ENCODE measurements around the gene GRAMD2A. TPM values are rescaled to one million over a fixed set of nuclear protein-coding genes. Genes with fewer than 3 reads are reported as not detected.

GRAMD2A gene
- total RNA-seq, 1 donor from 2014 or later = not detected

DNA sequence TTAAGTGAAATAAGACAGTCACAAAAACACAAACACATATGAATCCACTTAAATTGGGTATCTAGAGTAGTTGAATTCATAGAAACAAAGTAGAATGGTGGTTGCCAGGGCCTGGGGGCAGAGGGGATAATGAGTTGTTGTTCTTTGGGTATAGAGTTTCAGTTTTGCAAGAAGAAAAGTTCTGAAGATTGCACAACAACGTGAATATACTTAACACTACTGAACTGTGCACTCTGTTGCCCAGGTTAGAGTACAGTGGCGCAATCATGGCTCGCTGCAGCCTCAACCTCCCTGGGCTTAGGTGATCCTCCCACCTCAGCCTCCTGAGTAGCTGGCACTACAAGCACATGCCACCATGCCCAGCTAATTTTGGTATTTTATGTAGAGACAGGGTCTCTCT, 14.9 kb downstream of the GRAMD2A start:
- no peaks in the 10 kb centered on the region for H3K9me3 Mint-ChIP-seq (ENCODE audit: unreplicated experiment)
- peaks cover 5% of the 10 kb centered on the region for H3K27me3 Mint-ChIP-seq (ENCODE audit: unreplicated experiment)
- no peaks in the 10 kb centered on the region for H3K36me3 Mint-ChIP-seq (ENCODE audit: unreplicated experiment)
- no peak overlapping the region for H3K27ac Mint-ChIP-seq (ENCODE audit: unreplicated experiment)
- DNase-seq = no peak
- no peaks in the 10 kb centered on the region for H3K4me1 Mint-ChIP-seq (ENCODE audit: low read depth, unreplicated experiment)
- no peak overlapping the region for H3K4me3 Mint-ChIP-seq (ENCODE audit: unreplicated experiment)
- TF ChIP-seq, protein P1, sequence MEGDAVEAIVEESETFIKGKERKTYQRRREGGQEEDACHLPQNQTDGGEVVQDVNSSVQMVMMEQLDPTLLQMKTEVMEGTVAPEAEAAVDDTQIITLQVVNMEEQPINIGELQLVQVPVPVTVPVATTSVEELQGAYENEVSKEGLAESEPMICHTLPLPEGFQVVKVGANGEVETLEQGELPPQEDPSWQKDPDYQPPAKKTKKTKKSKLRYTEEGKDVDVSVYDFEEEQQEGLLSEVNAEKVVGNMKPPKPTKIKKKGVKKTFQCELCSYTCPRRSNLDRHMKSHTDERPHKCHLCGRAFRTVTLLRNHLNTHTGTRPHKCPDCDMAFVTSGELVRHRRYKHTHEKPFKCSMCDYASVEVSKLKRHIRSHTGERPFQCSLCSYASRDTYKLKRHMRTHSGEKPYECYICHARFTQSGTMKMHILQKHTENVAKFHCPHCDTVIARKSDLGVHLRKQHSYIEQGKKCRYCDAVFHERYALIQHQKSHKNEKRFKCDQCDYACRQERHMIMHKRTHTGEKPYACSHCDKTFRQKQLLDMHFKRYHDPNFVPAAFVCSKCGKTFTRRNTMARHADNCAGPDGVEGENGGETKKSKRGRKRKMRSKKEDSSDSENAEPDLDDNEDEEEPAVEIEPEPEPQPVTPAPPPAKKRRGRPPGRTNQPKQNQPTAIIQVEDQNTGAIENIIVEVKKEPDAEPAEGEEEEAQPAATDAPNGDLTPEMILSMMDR (IDR thresholded peaks at IDR 0.05; ENCODE audit: partially characterized antibody, unreplicated experiment) = no peak

DNA sequence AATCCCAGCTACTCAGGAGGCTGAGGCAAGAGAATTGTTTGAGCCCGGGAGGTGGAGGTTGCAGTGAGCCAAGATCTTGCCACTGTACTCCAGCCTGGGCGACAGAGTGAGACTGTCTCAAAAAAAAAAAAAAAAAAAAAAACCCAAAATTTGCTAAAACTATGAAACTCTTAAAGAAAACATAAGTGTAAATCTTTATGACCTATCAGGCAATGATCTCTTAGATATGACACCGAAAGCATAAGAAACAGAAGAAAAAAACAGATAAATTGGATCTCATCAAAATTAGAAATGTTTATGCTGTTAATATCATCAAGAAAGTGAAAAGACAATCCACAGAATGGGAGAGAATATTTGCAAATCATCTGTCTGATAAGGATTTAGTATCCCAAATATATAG, 15.3 kb downstream of the GRAMD2A start:
- Mint-ChIP-seq H3K9me3 (ENCODE audit: unreplicated experiment) (no peaks in the 10 kb centered on the region), H3K36me3 (ENCODE audit: unreplicated experiment) (no peaks in the 10 kb centered on the region), H3K4me3 (ENCODE audit: unreplicated experiment) (no peak overlapping the region), H3K4me1 (ENCODE audit: low read depth, unreplicated experiment) (no peaks in the 10 kb centered on the region), H3K27me3 (ENCODE audit: unreplicated experiment) (peaks cover 4% of the 10 kb centered on the region), H3K27ac (ENCODE audit: unreplicated experiment) (no peak overlapping the region)
- DNase-seq = no peak
- TF ChIP-seq, protein P1 (IDR thresholded peaks at IDR 0.05; ENCODE audit: partially characterized antibody, unreplicated experiment) = no peak

DNA sequence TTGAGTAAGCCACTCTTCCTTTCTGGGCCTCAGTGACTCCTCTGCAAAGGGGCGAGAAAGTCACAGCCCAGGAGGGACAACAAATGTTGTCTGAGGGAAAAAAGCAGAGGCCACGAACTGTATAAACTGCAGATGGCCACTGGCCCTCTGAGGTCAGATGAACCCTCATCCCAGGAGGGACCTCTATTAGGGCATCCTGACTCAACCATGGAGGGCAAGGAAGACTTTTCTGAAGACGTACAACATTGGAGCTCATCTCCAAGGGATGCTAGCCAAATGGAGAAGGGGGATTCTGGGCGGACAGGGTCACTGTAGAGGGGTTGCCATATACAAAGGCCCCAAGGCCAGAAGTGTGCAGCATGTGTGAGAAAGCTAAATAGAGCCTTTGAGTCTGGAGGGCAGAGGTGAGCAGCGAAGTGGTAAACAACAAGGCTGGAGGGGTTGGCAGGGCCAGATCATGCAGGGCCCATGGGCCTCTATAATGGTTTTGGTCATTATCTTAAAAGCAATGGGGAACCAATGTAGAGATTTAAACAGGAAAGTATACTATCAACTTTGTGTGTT, 16.7 kb downstream of the GRAMD2A start:
- Mint-ChIP-seq H3K9me3 (ENCODE audit: unreplicated experiment) (no peaks in the 10 kb centered on the region), H3K4me3 (ENCODE audit: unreplicated experiment) (no peak overlapping the region), H3K27ac (ENCODE audit: unreplicated experiment) (no peak overlapping the region), H3K36me3 (ENCODE audit: unreplicated experiment) (no peaks in the 10 kb centered on the region), H3K4me1 (ENCODE audit: low read depth, unreplicated experiment) (no peaks in the 10 kb centered on the region), H3K27me3 (ENCODE audit: unreplicated experiment) (peaks cover 4% of the 10 kb centered on the region)
- TF ChIP-seq, protein P1 (IDR thresholded peaks at IDR 0.05; ENCODE audit: partially characterized antibody, unreplicated experiment) = no peak
- DNase-seq = no peak

GRCh38 chr15:72179950-72180581, 17.5 kb downstream of the GRAMD2A start:
- H3K4me1 Mint-ChIP-seq (ENCODE audit: low read depth, unreplicated experiment) = no peaks in the 10 kb centered on the region
- no peaks in the 10 kb centered on the region for H3K36me3 Mint-ChIP-seq (ENCODE audit: unreplicated experiment)
- peaks cover 4% of the 10 kb centered on the region for H3K27me3 Mint-ChIP-seq (ENCODE audit: unreplicated experiment)
- no peak overlapping the region for H3K27ac Mint-ChIP-seq (ENCODE audit: unreplicated experiment)
- H3K9me3 Mint-ChIP-seq (ENCODE audit: unreplicated experiment) = no peaks in the 10 kb centered on the region
- TF ChIP-seq, protein P1 (IDR thresholded peaks at IDR 0.05; ENCODE audit: partially characterized antibody, unreplicated experiment) = no peak
- no peak overlapping the region for H3K4me3 Mint-ChIP-seq (ENCODE audit: unreplicated experiment)
- DNase-seq = peak; percentile 51

DNA sequence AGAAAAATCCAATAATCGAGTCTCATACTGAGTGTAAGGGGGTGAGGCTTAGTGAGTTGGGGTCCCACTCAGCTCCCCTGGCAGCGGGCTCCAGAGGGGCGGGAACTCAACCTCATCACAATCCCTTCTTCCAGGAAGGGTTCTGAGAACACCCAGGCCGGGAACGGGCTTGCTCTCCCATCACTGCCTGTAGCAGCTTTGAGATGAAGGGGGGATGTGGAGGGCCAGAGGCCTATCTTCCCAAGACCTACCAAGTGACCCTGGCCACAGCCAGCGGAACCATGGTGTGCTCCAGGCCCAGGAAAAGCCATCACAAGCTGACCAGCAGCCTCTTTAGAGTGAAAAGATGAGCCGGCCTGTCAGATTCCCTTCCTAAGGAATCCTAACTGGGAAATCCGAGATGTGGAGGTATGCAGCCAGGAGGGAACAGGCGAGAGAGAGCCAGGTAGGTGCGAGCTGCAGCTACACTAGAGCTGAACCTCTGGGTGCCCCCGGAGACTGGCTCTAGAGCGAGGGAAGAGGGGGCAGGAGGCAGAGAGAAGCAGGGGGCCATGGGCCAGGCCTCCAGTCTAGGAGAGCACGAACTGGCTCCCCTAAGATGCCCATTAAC, 18.5 kb downstream of the GRAMD2A start:
- DNase-seq = no peak
- no peaks in the 10 kb centered on the region for H3K9me3 Mint-ChIP-seq (ENCODE audit: unreplicated experiment)

More for the DNA sequence above, 18.5 kb downstream of the GRAMD2A start:
- H3K27ac Mint-ChIP-seq (ENCODE audit: unreplicated experiment) = no peak overlapping the region
- H3K4me1 Mint-ChIP-seq (ENCODE audit: low read depth, unreplicated experiment) = no peaks in the 10 kb centered on the region
- peaks cover 2% of the 10 kb centered on the region for H3K27me3 Mint-ChIP-seq (ENCODE audit: unreplicated experiment)
- no peaks in the 10 kb centered on the region for H3K36me3 Mint-ChIP-seq (ENCODE audit: unreplicated experiment)
- TF ChIP-seq, protein P1 (IDR thresholded peaks at IDR 0.05; ENCODE audit: partially characterized antibody, unreplicated experiment) = no peak
- no peak overlapping the region for H3K4me3 Mint-ChIP-seq (ENCODE audit: unreplicated experiment)

Data from glutamatergic neuron (in vitro differentiated cells).